Nephron progenitor cell (in vitro differentiated cells): Measurements from ENCODE around the gene TEAD1.

Experiments used
- DNase-seq: peaks from one replicate; pipeline ENCODE4 v3.0.0; 2021
- H3K27ac Mint-ChIP-seq: 2 replicates; pipeline ENCODE4 v1.8.0; 2021; ENCODE audit warnings: mild to moderate bottlenecking, moderate library complexity, mixed read lengths
- H3K27me3 Mint-ChIP-seq: 2 replicates; pipeline ENCODE4 v1.8.0; 2021; ENCODE audit warnings: mild to moderate bottlenecking, low read depth, mixed read lengths; ENCODE audit not compliant: poor library complexity
- H3K36me3 Mint-ChIP-seq: 2 replicates; pipeline ENCODE4 v1.8.0; 2021; ENCODE audit warnings: low read depth, mixed read lengths
- H3K4me1 Mint-ChIP-seq: 2 replicates; pipeline ENCODE4 v1.8.0; 2021; ENCODE audit warnings: mixed read lengths
- H3K4me3 Mint-ChIP-seq: 2 replicates; pipeline ENCODE4 v1.8.0; 2021; ENCODE audit warnings: mild to moderate bottlenecking, moderate library complexity, mixed read lengths
- H3K9me3 Mint-ChIP-seq: 2 replicates; pipeline ENCODE4 v1.8.0; 2021; ENCODE audit warnings: mild to moderate bottlenecking, moderate library complexity, mixed read lengths
- TF ChIP-seq, protein P1 (sequence below): fragments of 200-600 bp; sonication (generic); IDR thresholded peaks from 2 replicates; pipeline ENCODE4 v1.5.0; 2021; ENCODE audit warnings: antibody characterized with exemption

The TEAD1 gene

DNA sequence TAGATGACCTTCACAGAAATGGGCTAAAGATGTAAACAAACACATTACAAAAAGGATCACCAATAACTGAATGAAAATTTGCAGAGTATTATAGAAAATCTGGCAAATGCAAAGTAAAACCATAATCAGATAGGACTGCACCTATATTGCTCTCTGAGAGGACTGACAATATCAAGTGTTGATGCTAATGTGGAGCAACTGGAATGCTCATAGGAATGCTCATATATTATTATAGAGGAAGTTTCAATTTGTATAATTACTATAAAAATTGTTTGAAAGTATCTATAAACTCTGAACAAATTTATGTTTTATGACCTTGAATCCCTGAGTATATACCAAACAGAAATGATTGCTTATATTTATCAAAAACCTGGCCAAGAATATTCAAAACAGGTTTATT lies 18.4 kb upstream of the TEAD1 start:
- TF ChIP-seq, protein P1, sequence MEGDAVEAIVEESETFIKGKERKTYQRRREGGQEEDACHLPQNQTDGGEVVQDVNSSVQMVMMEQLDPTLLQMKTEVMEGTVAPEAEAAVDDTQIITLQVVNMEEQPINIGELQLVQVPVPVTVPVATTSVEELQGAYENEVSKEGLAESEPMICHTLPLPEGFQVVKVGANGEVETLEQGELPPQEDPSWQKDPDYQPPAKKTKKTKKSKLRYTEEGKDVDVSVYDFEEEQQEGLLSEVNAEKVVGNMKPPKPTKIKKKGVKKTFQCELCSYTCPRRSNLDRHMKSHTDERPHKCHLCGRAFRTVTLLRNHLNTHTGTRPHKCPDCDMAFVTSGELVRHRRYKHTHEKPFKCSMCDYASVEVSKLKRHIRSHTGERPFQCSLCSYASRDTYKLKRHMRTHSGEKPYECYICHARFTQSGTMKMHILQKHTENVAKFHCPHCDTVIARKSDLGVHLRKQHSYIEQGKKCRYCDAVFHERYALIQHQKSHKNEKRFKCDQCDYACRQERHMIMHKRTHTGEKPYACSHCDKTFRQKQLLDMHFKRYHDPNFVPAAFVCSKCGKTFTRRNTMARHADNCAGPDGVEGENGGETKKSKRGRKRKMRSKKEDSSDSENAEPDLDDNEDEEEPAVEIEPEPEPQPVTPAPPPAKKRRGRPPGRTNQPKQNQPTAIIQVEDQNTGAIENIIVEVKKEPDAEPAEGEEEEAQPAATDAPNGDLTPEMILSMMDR = no peak
- no peak for DNase-seq
- H3K4me1 Mint-ChIP-seq = no peaks in the 10 kb centered on the region
- peaks cover 36% of the 10 kb centered on the region for H3K9me3 Mint-ChIP-seq
- no peak overlapping the region for H3K27ac Mint-ChIP-seq
- no peaks in the 10 kb centered on the region for H3K36me3 Mint-ChIP-seq
- no peak overlapping the region for H3K4me3 Mint-ChIP-seq
- peaks cover 6% of the 10 kb centered on the region for H3K27me3 Mint-ChIP-seq

DNA sequence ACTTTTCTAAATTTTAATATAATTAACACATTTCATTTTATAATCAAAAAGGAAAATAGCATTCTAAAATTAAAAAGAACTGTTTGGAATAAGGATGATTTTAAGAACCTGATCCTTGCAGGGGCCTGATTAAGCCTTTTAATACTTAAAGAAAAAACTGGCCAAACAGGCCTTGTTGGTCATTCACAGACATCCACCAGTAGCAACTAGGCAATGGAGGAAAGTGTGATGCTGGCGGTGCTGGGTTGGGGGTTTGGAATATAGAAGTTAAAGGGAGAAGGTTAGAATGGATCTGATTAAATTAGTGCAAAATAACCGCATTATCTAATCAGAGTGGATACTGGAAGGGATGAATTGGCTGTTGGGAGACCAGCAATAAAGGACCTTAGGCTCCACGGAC lies 16.9 kb upstream of the TEAD1 start:
- Mint-ChIP-seq H3K4me1 (no peaks in the 10 kb centered on the region), H3K27ac (peak overlapping the region; percentile 57), H3K36me3 (no peaks in the 10 kb centered on the region), H3K9me3 (peaks cover 36% of the 10 kb centered on the region), H3K27me3 (peaks cover 7% of the 10 kb centered on the region), H3K4me3 (no peak overlapping the region)
- DNase-seq = no peak
- TF ChIP-seq, protein P1 = no peak

DNA sequence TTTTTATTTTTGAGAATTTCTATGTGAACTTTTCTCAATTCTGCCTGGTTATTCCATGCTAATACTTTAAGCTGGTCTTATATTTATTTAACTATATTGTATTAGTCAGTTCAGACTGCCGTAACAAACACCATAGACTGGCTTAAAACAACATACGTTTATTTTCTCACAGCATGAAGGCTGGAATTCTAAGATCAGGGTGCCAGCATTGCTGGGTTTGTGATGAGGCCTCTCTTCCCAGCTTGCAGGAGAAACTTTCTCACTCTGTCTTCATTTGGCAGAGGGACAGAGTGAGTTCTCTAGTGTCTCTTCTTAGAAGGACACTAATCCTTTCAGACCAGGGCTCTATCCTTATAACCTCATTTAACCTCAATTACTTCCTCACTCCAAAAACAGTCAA lies 16.2 kb upstream of the TEAD1 start:
- H3K27me3 Mint-ChIP-seq = peaks cover 7% of the 10 kb centered on the region
- H3K4me1 Mint-ChIP-seq = no peaks in the 10 kb centered on the region
- H3K27ac Mint-ChIP-seq = no peak overlapping the region
- H3K4me3 Mint-ChIP-seq = no peak overlapping the region
- H3K36me3 Mint-ChIP-seq = no peaks in the 10 kb centered on the region
- TF ChIP-seq, protein P1 = no peak
- DNase-seq = no peak
- peaks cover 36% of the 10 kb centered on the region for H3K9me3 Mint-ChIP-seq

DNA sequence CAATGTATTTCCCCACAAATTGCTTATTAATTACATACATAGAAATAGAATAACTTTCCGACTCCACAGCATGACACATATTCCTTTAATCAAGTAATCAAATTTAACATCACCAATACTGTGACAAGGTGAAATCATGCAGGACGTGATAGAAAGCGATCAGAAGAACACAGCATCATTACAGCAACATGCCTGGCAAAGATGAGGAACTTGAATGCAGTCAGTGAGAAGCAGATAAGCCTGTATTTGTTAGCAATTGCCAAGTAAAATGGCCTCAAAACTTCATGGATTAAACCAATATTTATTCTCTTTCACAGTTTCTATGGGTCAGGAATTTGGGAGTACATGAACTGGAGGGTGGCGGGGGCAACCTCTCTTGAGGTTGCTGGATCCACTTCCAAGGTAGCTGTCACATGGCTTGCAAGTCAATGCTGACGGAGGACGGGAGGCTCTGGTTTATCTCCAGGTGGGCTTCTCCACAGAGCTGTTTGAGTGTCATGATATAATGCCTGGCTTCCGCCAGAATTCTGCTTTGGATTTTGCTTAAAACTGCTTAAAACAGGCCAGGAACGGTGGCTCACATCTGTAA lies 12.0 kb upstream of the TEAD1 start:
- no peaks in the 10 kb centered on the region for H3K36me3 Mint-ChIP-seq
- peaks cover 16% of the 10 kb centered on the region for H3K9me3 Mint-ChIP-seq
- H3K4me1 Mint-ChIP-seq = no peaks in the 10 kb centered on the region
- TF ChIP-seq, protein P1 = no peak
- no peak overlapping the region for H3K27ac Mint-ChIP-seq
- peaks cover 19% of the 10 kb centered on the region for H3K27me3 Mint-ChIP-seq
- DNase-seq = no peak
- H3K4me3 Mint-ChIP-seq = no peak overlapping the region

DNA sequence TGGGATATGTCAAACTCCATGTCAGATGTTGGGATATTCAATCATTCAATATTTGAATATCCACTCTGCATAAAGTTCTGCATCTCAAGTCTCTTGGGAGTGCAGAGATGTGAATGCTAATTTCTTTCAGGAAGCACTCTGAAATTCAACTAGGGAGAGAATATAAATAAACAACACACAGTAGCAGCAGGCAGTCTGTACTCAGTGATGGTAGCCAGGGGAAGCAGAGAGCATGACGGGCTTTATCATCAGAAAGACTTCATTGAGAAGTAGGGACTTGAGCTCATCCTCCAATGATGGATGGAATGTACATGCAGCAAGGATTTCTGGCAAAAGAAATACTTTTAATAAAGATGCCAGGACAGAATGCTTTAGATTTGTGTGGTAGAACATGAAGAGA lies 9.8 kb upstream of the TEAD1 start:
- H3K36me3 Mint-ChIP-seq = no peaks in the 10 kb centered on the region
- H3K4me3 Mint-ChIP-seq = no peak overlapping the region
- no peak for DNase-seq
- no peaks in the 10 kb centered on the region for H3K4me1 Mint-ChIP-seq
- peaks cover 10% of the 10 kb centered on the region for H3K9me3 Mint-ChIP-seq
- H3K27me3 Mint-ChIP-seq = peaks cover 18% of the 10 kb centered on the region
- no peak overlapping the region for H3K27ac Mint-ChIP-seq
- TF ChIP-seq, protein P1 = no peak

DNA sequence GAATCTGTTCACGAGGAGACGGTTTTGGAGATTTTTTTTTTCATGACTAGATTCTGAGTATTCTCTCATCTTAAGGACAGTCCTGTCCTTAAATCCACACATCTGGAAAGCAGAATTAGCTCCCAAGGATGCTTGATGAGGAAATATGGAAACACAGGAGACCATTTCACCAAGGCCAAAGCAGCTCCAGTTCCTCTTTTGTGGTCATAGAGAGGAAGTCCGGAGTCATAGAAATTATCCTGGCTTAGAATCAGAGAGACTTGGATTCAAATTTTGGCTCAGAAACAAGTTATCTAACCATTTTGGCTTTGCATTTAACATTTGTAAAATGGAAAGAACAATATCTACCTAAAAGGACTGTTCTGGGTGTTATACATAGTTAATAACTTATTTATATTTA lies 7.3 kb upstream of the TEAD1 start:
- H3K4me1 Mint-ChIP-seq = no peaks in the 10 kb centered on the region
- DNase-seq = no peak
- TF ChIP-seq, protein P1 = no peak
- H3K4me3 Mint-ChIP-seq = no peak overlapping the region
- H3K9me3 Mint-ChIP-seq = peaks cover 10% of the 10 kb centered on the region
- H3K36me3 Mint-ChIP-seq = no peaks in the 10 kb centered on the region
- no peak overlapping the region for H3K27ac Mint-ChIP-seq
- H3K27me3 Mint-ChIP-seq = peaks cover 16% of the 10 kb centered on the region
